H1 (cell line): Measurements from ENCODE around the gene TRIM38. TPM values are rescaled to one million over a fixed set of nuclear protein-coding genes. Genes with fewer than 3 reads are reported as not detected.
A peak's percentile ranks its signal among the peaks of the same experiment; 100 is the strongest.

Source experiments
- CTCF ChIA-PET: fragments of 300-600 bp; sonication (Branson Sonifier 250); formaldehyde crosslinking; loops from one replicate; lab custom pipeline; 2021; ENCODE audit not compliant: partially characterized antibody; lab: Charles Lee
- POLR2A ChIA-PET: fragments of 300-600 bp; sonication (Branson Sonifier 250); formaldehyde crosslinking; loops from one replicate; lab custom pipeline; 2021; ENCODE audit warnings: inconsistent platforms; ENCODE audit not compliant: partially characterized antibody; lab: Charles Lee
- DNase-seq, 2 experiments: peaks; one replicate each; pipeline versions ENCODE4 v3.0.0 to v3.0.0-alpha.2; 2010 to 2022; ENCODE audit warnings: low spot score in 2 of 2, low read depth in 1 of 2, mixed read lengths in 1 of 2
- FAIRE-seq: peaks from 2 replicates; lab custom pipeline; 2011; peaks lifted over from hg19 to GRCh38; lab: Jason Lieb, UNC
- H2AFZ ChIP-seq: 2 replicates; pipeline ENCODE4 v1.8.1; 2012; ENCODE audit warnings: low read length, inconsistent platforms
- H2AK5ac ChIP-seq: 2 replicates; pipeline ENCODE4 v1.6.1; 2013; ENCODE audit warnings: low read depth, low read length
- H2BK120ac ChIP-seq: replicated peaks from 2 replicates; pipeline ENCODE3; 2013; ENCODE audit warnings: low read depth, low read length, inconsistent platforms
- H2BK12ac ChIP-seq: 2 replicates; pipeline ENCODE4 v1.6.1; 2013; ENCODE audit warnings: low read depth, low read length
- H2BK15ac ChIP-seq: 2 replicates; pipeline ENCODE4 v1.6.1; 2013; ENCODE audit warnings: low read length
- H2BK20ac ChIP-seq: 2 replicates; pipeline ENCODE4 v1.6.1; 2013; ENCODE audit warnings: low read length
- H2BK5ac ChIP-seq: 2 replicates; pipeline ENCODE4 v1.6.1; 2013; ENCODE audit warnings: low read depth, low read length
- H3K14ac ChIP-seq: 2 replicates; pipeline ENCODE4 v1.6.1; 2013; ENCODE audit warnings: inconsistent platforms; ENCODE audit not compliant: insufficient read length
- H3K18ac ChIP-seq: 2 replicates; pipeline ENCODE4 v1.6.1; 2013; ENCODE audit warnings: low read length; ENCODE audit errors: extremely low read depth
- H3K23ac ChIP-seq: 2 replicates; pipeline ENCODE4 v1.6.1; 2013; ENCODE audit warnings: inconsistent platforms; ENCODE audit not compliant: insufficient read length
- H3K23me2 ChIP-seq: 2 replicates; pipeline ENCODE4 v1.6.1; 2013; ENCODE audit warnings: low read depth, low read length
- H3K27ac ChIP-seq: 2 replicates; pipeline ENCODE4 v1.6.1; 2011; ENCODE audit warnings: low read depth, low read length, inconsistent platforms
- H3K27me3 ChIP-seq, 4 experiments: replicated peaks in 1 of 4; 1 replicate in 1 of 4; 2 replicates in 3 of 4; pipeline versions ENCODE4 v1.6.1 to v1.8.1; 2011 to 2013; ENCODE audit warnings: low read length in 3 of 4, mild to moderate bottlenecking in 3 of 4, inconsistent platforms in 2 of 4, mixed read lengths in 2 of 4, moderate library complexity in 1 of 4; ENCODE audit not compliant: control insufficient read depth in 3 of 4, insufficient read depth in 3 of 4; ENCODE audit errors: extremely low read depth in 1 of 4
- H3K36me3 ChIP-seq, 4 experiments: 2 replicates each; pipeline versions ENCODE4 v1.6.1 to v1.8.1; 2011 to 2013; ENCODE audit warnings: mild to moderate bottlenecking in 4 of 4, low read length in 3 of 4, moderate library complexity in 2 of 4, control low read depth in 1 of 4, inconsistent platforms in 1 of 4; ENCODE audit not compliant: insufficient read depth in 4 of 4, control insufficient read depth in 2 of 4
- H3K4ac ChIP-seq: replicated peaks from 2 replicates; pipeline ENCODE3; 2013; ENCODE audit warnings: low read length, low read depth, mixed read lengths, inconsistent platforms; ENCODE audit not compliant: insufficient read length
- H3K4me1 ChIP-seq, 4 experiments: replicated peaks in 1 of 4; 1 replicate in 1 of 4; 2 replicates in 3 of 4; pipeline versions ENCODE4 v1.6.1 to v1.8.1; 2011 to 2013; ENCODE audit warnings: low read length in 3 of 4, inconsistent platforms in 2 of 4, mixed read lengths in 1 of 4; ENCODE audit not compliant: insufficient read depth in 4 of 4, control insufficient read depth in 3 of 4
- H3K4me2 ChIP-seq, 2 experiments: 2 replicates each; pipeline versions ENCODE4 v1.6.1 to v1.8.1; 2011 to 2013; ENCODE audit warnings: low read depth in 2 of 2, low read length in 2 of 2, control low read depth in 1 of 2, inconsistent platforms in 1 of 2, mild to moderate bottlenecking in 1 of 2; ENCODE audit not compliant: insufficient read depth in 1 of 2
- H3K4me3 ChIP-seq, 4 experiments: fragments of 200-600, 300-600 bp in 1 of 4; sonication (generic), shearing (Covaris generic), sonication (Bioruptor Twin) in 1 of 4; 2 replicates each; pipeline versions ENCODE4 v1.5.1 to v1.8.1; 2011 to 2016; ENCODE audit warnings: low read length in 4 of 4, low read depth in 3 of 4, control low read depth in 2 of 4, inconsistent platforms in 2 of 4, mild to moderate bottlenecking in 2 of 4, mixed read lengths in 1 of 4, moderate library complexity in 1 of 4; ENCODE audit not compliant: insufficient read depth in 2 of 4; ENCODE audit errors: extremely low read depth in 1 of 4
- H3K56ac ChIP-seq: replicated peaks from 2 replicates; pipeline ENCODE3; 2013; ENCODE audit warnings: low read depth, mild to moderate bottlenecking, mixed read lengths, low read length, inconsistent platforms; ENCODE audit not compliant: insufficient read length
- H3K79me1 ChIP-seq: 2 replicates; pipeline ENCODE4 v1.6.1; 2013; ENCODE audit warnings: low read depth, low read length, control low read depth
- H3K79me2 ChIP-seq, 2 experiments: 2 replicates each; pipeline versions ENCODE4 v1.6.1 to v1.8.1; 2012 to 2013; ENCODE audit warnings: low read length in 2 of 2, mild to moderate bottlenecking in 2 of 2, inconsistent platforms in 1 of 2; ENCODE audit not compliant: insufficient read depth in 2 of 2, control insufficient read depth in 1 of 2
- H3K9ac ChIP-seq, 4 experiments: replicated peaks in 1 of 4; 1 replicate in 1 of 4; 2 replicates in 3 of 4; pipeline versions ENCODE4 v1.6.1 to v1.8.1; 2011 to 2013; ENCODE audit warnings: low read depth in 3 of 4, low read length in 3 of 4, control low read depth in 2 of 4, mild to moderate bottlenecking in 2 of 4, moderate library complexity in 2 of 4, inconsistent platforms in 1 of 4; ENCODE audit errors: extremely low read depth in 1 of 4
- H3K9me3 ChIP-seq, 2 experiments: 2 replicates each; pipeline versions ENCODE4 v1.6.1 to v1.8.1; 2012 to 2013; ENCODE audit warnings: mild to moderate bottlenecking in 2 of 2, moderate library complexity in 2 of 2, control low read depth in 1 of 2, inconsistent platforms in 1 of 2, low read depth in 1 of 2, low read length in 1 of 2, mixed read lengths in 1 of 2; ENCODE audit not compliant: insufficient read depth in 2 of 2
- H4K20me1 ChIP-seq, 2 experiments: replicated peaks in 1 of 2; 2 replicates each; pipeline versions ENCODE3 to v1.8.1; 2011 to 2013; ENCODE audit warnings: inconsistent platforms in 2 of 2, low read length in 2 of 2, mild to moderate bottlenecking in 1 of 2; ENCODE audit not compliant: insufficient read depth in 2 of 2, control insufficient read depth in 1 of 2
- H4K5ac ChIP-seq: 2 replicates; pipeline ENCODE4 v1.6.1; 2013; ENCODE audit warnings: low read length, low read depth, mixed read lengths, inconsistent platforms; ENCODE audit not compliant: insufficient read length
- H4K8ac ChIP-seq: 2 replicates; pipeline ENCODE4 v1.8.0; 2013; ENCODE audit warnings: mild to moderate bottlenecking, moderate library complexity, low read length, inconsistent platforms; ENCODE audit not compliant: insufficient read depth; ENCODE audit errors: extremely low read depth
- H4K91ac ChIP-seq: replicated peaks from 2 replicates; pipeline ENCODE3; 2013; ENCODE audit warnings: low read length, mixed read lengths, inconsistent platforms; ENCODE audit not compliant: insufficient read length
- CHD1 ChIP-seq: IDR thresholded peaks from 2 replicates; pipeline ENCODE4 v1.6.1; 2012; ENCODE audit warnings: low read depth, low read length, improper control_type of control experiment
- FOSL1 ChIP-seq: IDR thresholded peaks from 2 replicates; pipeline ENCODE4 v1.6.1; 2011; ENCODE audit warnings: mild to moderate bottlenecking, low read depth, low read length, moderate library complexity; ENCODE audit not compliant: insufficient read depth
- KDM4A ChIP-seq: IDR thresholded peaks from one replicate; pipeline ENCODE4 v1.7.1; 2012; ENCODE audit warnings: low read depth, mild to moderate bottlenecking, moderate library complexity, low read length, inconsistent platforms; ENCODE audit not compliant: severe bottlenecking
- MAFK ChIP-seq: IDR thresholded peaks from 2 replicates; pipeline ENCODE4 v1.6.1; 2012; ENCODE audit warnings: low read depth, mild to moderate bottlenecking, improper control_type of control experiment, low read length
- NANOG ChIP-seq: IDR thresholded peaks from 2 replicates; pipeline ENCODE4 v1.6.1; 2011; ENCODE audit warnings: low read length, low read depth, mild to moderate bottlenecking, inconsistent platforms; ENCODE audit not compliant: insufficient read depth, poor library complexity, severe bottlenecking
- POLR2AphosphoS5 ChIP-seq: IDR thresholded peaks from 2 replicates; pipeline ENCODE4 v1.6.1; 2011; ENCODE audit warnings: low read depth, low read length
- RAD21 ChIP-seq, 2 experiments: IDR thresholded peaks in 1 of 2; conservative IDR thresholded peaks in 1 of 2; 2 replicates each; pipeline ENCODE4 v1.6.1; 2011; ENCODE audit warnings: low read depth in 2 of 2, low read length in 2 of 2, improper control_type of control experiment in 1 of 2, inconsistent platforms in 1 of 2, mild to moderate bottlenecking in 1 of 2, moderate library complexity in 1 of 2
- WGBS, 2 experiments: shearing (Covaris generic) in 1 of 2; methylation state at CpG; one replicate each; pipeline versions ENCODE4 v1.1.6 to v1.1.7; 2013 to 2015; ENCODE audit warnings: low lambda C conversion rate in 2 of 2, mixed read lengths in 2 of 2, inconsistent platforms in 1 of 2, low coverage in 1 of 2, missing lambda C conversion rate in 1 of 2; ENCODE audit not compliant: insufficient replicate concordance in 2 of 2, insufficient coverage in 1 of 2, insufficient read length in 1 of 2; ENCODE audit errors: extremely low coverage in 1 of 2, missing lambda C conversion rate in 1 of 2; 5-methylcytosine and 5-hydroxymethylcytosine counted together
- polyA plus RNA-seq, 7 experiments: library from polyadenylated mRNA; depleted of rRNA in 3 of 7; stranded (reverse) in 5 of 7; unstranded in 2 of 7; fragments of >200 nt in 5 of 7; fragments of 200-250 nt in 2 of 7; gene quantifications; 1 replicate in 5 of 7; 2 replicates in 1 of 7; 4 replicates in 1 of 7; pipeline versions ENCODE4 v1.2.1 to v1.2.3, GENCODE V29; 2011 to 2013; ENCODE audit warnings: missing spikeins in 2 of 7, mixed read lengths in 2 of 7
- total RNA-seq: library from RNA; stranded (reverse); fragmentation: NEBNext Ultra II Directional; extraction: Animal tissue kit (Norgen Biotek cat#: 25700); gene quantifications from 2 replicates; pipeline ENCODE4 v1.2.1, GENCODE V29; 2021
- TF ChIP-seq, protein P1 (sequence below): IDR thresholded peaks from 2 replicates; pipeline ENCODE4 v1.6.1; 2012; ENCODE audit warnings: low read length, inconsistent platforms
- TF ChIP-seq, protein P2 (sequence below): IDR thresholded peaks from 2 replicates; pipeline ENCODE4 v1.6.1; 2011; ENCODE audit warnings: low read length, improper control_type of control experiment

TRIM38 gene
- total and polyA plus RNA-seq, 2 of the 8 experiments (the other 6 are each of a cell fraction or from before 2014, with no cell fraction given): 0.43 to 0.56 TPM

DNA sequence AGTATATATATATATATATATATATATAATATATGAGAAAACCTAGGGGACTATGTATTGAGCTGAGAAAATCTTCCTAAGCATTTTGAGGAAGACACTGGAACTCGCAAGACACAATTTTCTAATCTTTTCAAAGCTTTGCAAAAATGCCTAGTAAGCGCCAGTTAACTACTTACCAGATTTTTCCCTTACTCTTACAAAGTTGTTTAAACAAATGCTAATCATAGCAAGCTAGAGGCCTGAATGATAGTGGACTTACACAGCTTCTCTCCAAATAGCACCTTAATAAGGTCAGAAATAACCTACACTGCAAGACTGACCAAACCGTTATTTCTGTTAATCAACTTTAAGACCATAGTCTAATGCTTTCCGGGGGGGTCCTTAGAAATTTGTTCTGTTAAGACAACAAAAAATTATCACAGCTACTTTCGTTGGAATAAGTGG is 68.6 kb downstream of the TRIM38 start:
- Histone ChIP-seq H3K18ac (no peak overlapping the region; the same call in 1 of the 2 replicates), H2AK5ac (no peak overlapping the region), H2BK20ac (no peak overlapping the region), H3K4me2 (peak overlapping the region; percentile 81 to 90), H4K5ac (peak overlapping the region; percentile 34), H3K79me1 (no peaks in the 10 kb centered on the region), H3K4me3 (peak overlapping the region; percentile 81 to 95 (median 92)), H3K4me1 (peaks cover 2 to 18% (median 13%) of the 10 kb centered on the region in 4 experiments; a peak in 5 of 7 replicates), H3K36me3 (no peaks in the 10 kb centered on the region), H3K23me2 (peaks cover 17% of the 10 kb centered on the region), H2BK12ac (no peak overlapping the region), H3K9me3 (no peaks in the 10 kb centered on the region), H3K23ac (no peak overlapping the region), H3K56ac (peak overlapping the region; percentile 73), H3K14ac (no peak overlapping the region), H2AFZ (no peak overlapping the region), H4K20me1 (peaks cover 0 to 5% of the 10 kb centered on the region in 2 experiments), H3K4ac (no peak overlapping the region), H2BK15ac (no peak overlapping the region), H2BK5ac (peak overlapping the region; percentile 82), H4K8ac (no peak overlapping the region), H3K9ac (peak overlapping the region; percentile 95 to 98 (median 96)), H3K79me2 (no peaks in the 10 kb centered on the region), H3K27ac (peak overlapping the region; percentile 96), H2BK120ac (no peak overlapping the region), H3K27me3 (no peaks in the 10 kb centered on the region), H4K91ac (no peak overlapping the region)
- FAIRE-seq: no peak
- POLR2A ChIA-PET: interaction anchor here (0.6 to 43.5 kb wide), 49 partner anchors 6 to 1863 kb away, joined by 3 to 1982 read pairs (median 20); a partner anchor contains a TSS
- 2% methylated on average over 5 of the region's 5 CpGs; no CpG with 5 or more reads in 1 of the 2 experiments for WGBS, 2 experiments
- no peak for DNase-seq
- CTCF ChIA-PET: interaction anchor here (0.6 to 1.9 kb wide), 9 partner anchors 9 to 165 kb away, joined by 3 to 7 read pairs (median 4); partner anchors contain the start of gene HFE
- TF ChIP-seq RAD21 (IDR thresholded peaks at IDR 0.05 in 1 of 2, conservative IDR thresholded peaks at IDR 0.05 in 1 of 2; ENCODE audit: low read depth in 2 of 2, low read length in 2 of 2) (no peak), KDM4A (no peak), POLR2AphosphoS5 (peak; percentile 72), NANOG (no peak), MAFK (peak; percentile 29; the same call in 1 of the 2 replicates), CHD1 (peak; percentile 75), FOSL1 (no peak)
- TF ChIP-seq, protein P1, sequence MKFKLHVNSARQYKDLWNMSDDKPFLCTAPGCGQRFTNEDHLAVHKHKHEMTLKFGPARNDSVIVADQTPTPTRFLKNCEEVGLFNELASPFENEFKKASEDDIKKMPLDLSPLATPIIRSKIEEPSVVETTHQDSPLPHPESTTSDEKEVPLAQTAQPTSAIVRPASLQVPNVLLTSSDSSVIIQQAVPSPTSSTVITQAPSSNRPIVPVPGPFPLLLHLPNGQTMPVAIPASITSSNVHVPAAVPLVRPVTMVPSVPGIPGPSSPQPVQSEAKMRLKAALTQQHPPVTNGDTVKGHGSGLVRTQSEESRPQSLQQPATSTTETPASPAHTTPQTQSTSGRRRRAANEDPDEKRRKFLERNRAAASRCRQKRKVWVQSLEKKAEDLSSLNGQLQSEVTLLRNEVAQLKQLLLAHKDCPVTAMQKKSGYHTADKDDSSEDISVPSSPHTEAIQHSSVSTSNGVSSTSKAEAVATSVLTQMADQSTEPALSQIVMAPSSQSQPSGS: peak; percentile 37; the same call in 1 of the 2 replicates
- TF ChIP-seq, protein P2, sequence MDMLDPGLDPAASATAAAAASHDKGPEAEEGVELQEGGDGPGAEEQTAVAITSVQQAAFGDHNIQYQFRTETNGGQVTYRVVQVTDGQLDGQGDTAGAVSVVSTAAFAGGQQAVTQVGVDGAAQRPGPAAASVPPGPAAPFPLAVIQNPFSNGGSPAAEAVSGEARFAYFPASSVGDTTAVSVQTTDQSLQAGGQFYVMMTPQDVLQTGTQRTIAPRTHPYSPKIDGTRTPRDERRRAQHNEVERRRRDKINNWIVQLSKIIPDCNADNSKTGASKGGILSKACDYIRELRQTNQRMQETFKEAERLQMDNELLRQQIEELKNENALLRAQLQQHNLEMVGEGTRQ: peak; percentile 30; the same call in 1 of the 2 replicates
